Neuronal stem cell (in vitro differentiated cells): ENCODE data around the gene DCTN1.

Experiments
- DNase-seq: peaks from one replicate; pipeline ENCODE4 v3.0.0-alpha.2; 2013; ENCODE audit warnings: low spot score
- H2AFZ ChIP-seq: one replicate; pipeline ENCODE4 v1.6.1; 2013; ENCODE audit warnings: mild to moderate bottlenecking, low read length, inconsistent platforms
- H2AK5ac ChIP-seq: 2 replicates; pipeline ENCODE4 v1.6.1; 2013; ENCODE audit warnings: low read depth, mild to moderate bottlenecking, inconsistent platforms, low read length, moderate library complexity, mixed read lengths
- H2BK120ac ChIP-seq: 2 replicates; pipeline ENCODE4 v1.6.1; 2013; ENCODE audit warnings: low read depth, mild to moderate bottlenecking, inconsistent platforms, low read length, moderate library complexity, mixed read lengths
- H2BK12ac ChIP-seq: one replicate; pipeline ENCODE4 v1.6.1; 2013; ENCODE audit warnings: low read length, inconsistent platforms
- H2BK15ac ChIP-seq: 2 replicates; pipeline ENCODE4 v1.6.1; 2013; ENCODE audit warnings: mild to moderate bottlenecking, low read length, inconsistent platforms, mixed read lengths
- H2BK5ac ChIP-seq: one replicate; pipeline ENCODE4 v1.6.1; 2013; ENCODE audit warnings: inconsistent platforms, mild to moderate bottlenecking, low read length, moderate library complexity
- H3K14ac ChIP-seq: one replicate; pipeline ENCODE4 v1.6.1; 2013; ENCODE audit warnings: low read length, inconsistent platforms
- H3K18ac ChIP-seq: 2 replicates; pipeline ENCODE4 v1.6.1; 2013; ENCODE audit warnings: low read length, inconsistent platforms
- H3K23ac ChIP-seq: 2 replicates; pipeline ENCODE4 v1.6.1; 2013; ENCODE audit warnings: low read depth, mild to moderate bottlenecking, mixed read lengths, low read length, inconsistent platforms; ENCODE audit not compliant: poor library complexity
- H3K27ac ChIP-seq: replicated peaks from 3 replicates; pipeline ENCODE4 v1.5.1; 2013; ENCODE audit warnings: low read length, inconsistent platforms
- H3K27me3 ChIP-seq, 3 experiments: 2 replicates each; pipeline ENCODE4 v1.6.1; 2013; ENCODE audit warnings: low read length in 3 of 3, mild to moderate bottlenecking in 2 of 3, inconsistent platforms in 1 of 3, low read depth in 1 of 3, mixed read lengths in 1 of 3, moderate library complexity in 1 of 3; ENCODE audit not compliant: control insufficient read depth in 3 of 3, insufficient read depth in 3 of 3
- H3K36me3 ChIP-seq, 2 donors: replicated peaks in 1 of 2; 2 replicates each; pipeline ENCODE4 v1.6.1; 2013; ENCODE audit warnings: low read length in 2 of 2; ENCODE audit not compliant: control insufficient read depth in 2 of 2, insufficient read depth in 2 of 2
- H3K4ac ChIP-seq: 2 replicates; pipeline ENCODE4 v1.6.1; 2013; ENCODE audit warnings: inconsistent platforms, mild to moderate bottlenecking, low read length, moderate library complexity
- H3K4me1 ChIP-seq, 2 donors: 1 replicate in 1 of 2; 2 replicates in 1 of 2; pipeline ENCODE4 v1.6.1; 2013; ENCODE audit warnings: low read length in 2 of 2, low read depth in 1 of 2; ENCODE audit not compliant: control insufficient read depth in 2 of 2, insufficient read depth in 1 of 2
- H3K4me2 ChIP-seq: one replicate; pipeline ENCODE4 v1.6.1; 2013; ENCODE audit warnings: mild to moderate bottlenecking, low read length, inconsistent platforms; ENCODE audit not compliant: insufficient read depth, poor library complexity, severe bottlenecking
- H3K4me3 ChIP-seq, 2 donors: 2 replicates each; pipeline ENCODE4 v1.5.1; 2013; ENCODE audit warnings: low read length in 2 of 2, mild to moderate bottlenecking in 2 of 2, inconsistent platforms in 1 of 2, moderate library complexity in 1 of 2
- H3K79me1 ChIP-seq: one replicate; pipeline ENCODE4 v1.6.1; 2013; ENCODE audit warnings: low read depth, mild to moderate bottlenecking, inconsistent platforms, low read length, moderate library complexity
- H3K9ac ChIP-seq: one replicate; pipeline ENCODE4 v1.6.1; 2013; ENCODE audit warnings: mild to moderate bottlenecking, low read depth, low read length, inconsistent platforms; ENCODE audit not compliant: poor library complexity
- H3K9me3 ChIP-seq, 2 donors: replicated peaks in 1 of 2; 2 replicates each; pipeline versions ENCODE3 to v1.6.1; 2013; ENCODE audit warnings: low read length in 2 of 2, mild to moderate bottlenecking in 2 of 2, inconsistent platforms in 1 of 2, low read depth in 1 of 2, mixed read lengths in 1 of 2, moderate library complexity in 1 of 2; ENCODE audit not compliant: control insufficient read depth in 2 of 2, insufficient read depth in 1 of 2
- H4K8ac ChIP-seq: one replicate; pipeline ENCODE4 v1.6.1; 2013; ENCODE audit warnings: low read depth, mild to moderate bottlenecking, inconsistent platforms, low read length, moderate library complexity
- H4K91ac ChIP-seq: one replicate; pipeline ENCODE4 v1.6.1; 2013; ENCODE audit warnings: low read length, low read depth, mild to moderate bottlenecking, inconsistent platforms; ENCODE audit not compliant: poor library complexity
- WGBS, 2 donors: extraction: QIAGEN DNeasy Blood & Tissue Kit; methylation state at CpG; one replicate each; pipeline ENCODE4 v1.1.7; 2013; ENCODE audit warnings: missing lambda C conversion rate in 2 of 2, mixed read lengths in 1 of 2; ENCODE audit not compliant: insufficient read length in 2 of 2, insufficient replicate concordance in 1 of 2; ENCODE audit errors: extremely low coverage in 2 of 2; 5-methylcytosine and 5-hydroxymethylcytosine counted together

The DCTN1 gene

DNA sequence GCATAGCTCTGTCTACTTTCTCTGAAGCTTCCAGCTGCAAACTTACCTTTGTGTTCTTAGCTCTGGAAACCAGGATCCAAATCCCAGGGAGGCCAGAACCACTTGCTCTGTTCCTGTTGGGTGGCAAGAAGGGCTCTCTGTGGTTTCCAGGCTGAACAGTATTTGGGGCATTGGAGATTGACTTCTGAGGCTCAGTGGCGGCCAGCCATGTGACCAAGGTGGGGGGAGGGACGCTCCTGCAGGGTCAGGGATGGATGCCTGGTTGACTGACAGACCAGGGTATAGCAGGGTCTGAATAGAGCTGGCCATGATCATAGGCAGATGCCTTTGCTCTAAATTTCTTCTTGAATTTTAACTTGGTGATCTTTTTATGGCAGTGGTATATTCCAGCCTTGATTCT, 52.0 kb downstream of the DCTN1 start:
- H3K4me1 ChIP-seq = peaks cover 2 to 10% of the 10 kb centered on the region in 2 donors
- H3K23ac ChIP-seq = no peak overlapping the region
- H3K14ac ChIP-seq = no peak overlapping the region
- no peak overlapping the region for H3K9ac ChIP-seq
- H3K36me3 ChIP-seq = peaks cover 0 to 2% of the 10 kb centered on the region in 2 donors
- H2BK5ac ChIP-seq = no peak overlapping the region
- H2BK12ac ChIP-seq = no peak overlapping the region
- no peak overlapping the region for H3K4me2 ChIP-seq
- no peaks in the 10 kb centered on the region for H3K27me3 ChIP-seq
- no peak for DNase-seq
- no CpG with 5 or more reads among the region's 2 CpGs for WGBS, 2 donors
- no peak overlapping the region for H3K4ac ChIP-seq
- no peak overlapping the region for H3K4me3 ChIP-seq
- no peak overlapping the region for H3K18ac ChIP-seq
- H3K79me1 ChIP-seq = no peaks in the 10 kb centered on the region
- no peak overlapping the region for H4K91ac ChIP-seq
- no peak overlapping the region for H2BK15ac ChIP-seq
- no peak overlapping the region for H2BK120ac ChIP-seq
- H4K8ac ChIP-seq = no peak overlapping the region
- peaks cover 0 to 2% of the 10 kb centered on the region in 2 donors for H3K9me3 ChIP-seq
- H2AK5ac ChIP-seq = no peak overlapping the region
- no peak overlapping the region for H3K27ac ChIP-seq
- peak overlapping the region; percentile 79 for H2AFZ ChIP-seq

DNA sequence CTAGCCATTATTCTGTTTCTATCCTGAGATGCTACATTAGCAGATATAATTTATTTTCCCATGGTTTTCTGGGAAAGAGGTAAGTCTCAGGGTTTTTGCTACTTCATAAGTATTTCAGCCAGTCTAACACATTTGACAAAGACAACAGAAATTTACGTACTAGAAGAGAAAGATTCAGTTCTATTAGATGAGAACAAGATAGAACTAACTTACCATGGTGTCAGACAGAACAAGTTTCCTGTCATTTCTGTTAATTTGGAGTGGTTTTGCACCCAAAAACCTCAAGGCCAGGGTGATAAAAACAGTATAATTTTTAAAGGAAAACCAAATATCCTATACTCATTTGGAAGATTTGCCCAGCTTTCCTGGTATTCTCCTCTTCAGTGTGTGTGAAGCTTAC, 52.5 kb downstream of the DCTN1 start:
- DNase-seq = no peak
- Histone ChIP-seq H4K8ac (no peak overlapping the region), H3K36me3 (peaks cover 0 to 2% of the 10 kb centered on the region in 2 donors), H4K91ac (no peak overlapping the region), H3K9ac (no peak overlapping the region), H2BK5ac (no peak overlapping the region), H2BK15ac (no peak overlapping the region), H3K4me2 (no peak overlapping the region), H3K27me3 (no peaks in the 10 kb centered on the region), H2BK120ac (no peak overlapping the region), H3K4me3 (no peak overlapping the region), H3K9me3 (peaks cover 0 to 2% of the 10 kb centered on the region in 2 donors), H3K79me1 (no peaks in the 10 kb centered on the region), H3K27ac (no peak overlapping the region), H3K4me1 (peaks cover 2 to 10% of the 10 kb centered on the region in 2 donors), H3K23ac (no peak overlapping the region), H3K14ac (no peak overlapping the region), H3K4ac (no peak overlapping the region), H2AK5ac (no peak overlapping the region), H2AFZ (peak overlapping the region; percentile 79), H3K18ac (no peak overlapping the region), H2BK12ac (no peak overlapping the region)
- no CpG with 5 or more reads among the region's 1 CpG for WGBS, 2 donors

DNA sequence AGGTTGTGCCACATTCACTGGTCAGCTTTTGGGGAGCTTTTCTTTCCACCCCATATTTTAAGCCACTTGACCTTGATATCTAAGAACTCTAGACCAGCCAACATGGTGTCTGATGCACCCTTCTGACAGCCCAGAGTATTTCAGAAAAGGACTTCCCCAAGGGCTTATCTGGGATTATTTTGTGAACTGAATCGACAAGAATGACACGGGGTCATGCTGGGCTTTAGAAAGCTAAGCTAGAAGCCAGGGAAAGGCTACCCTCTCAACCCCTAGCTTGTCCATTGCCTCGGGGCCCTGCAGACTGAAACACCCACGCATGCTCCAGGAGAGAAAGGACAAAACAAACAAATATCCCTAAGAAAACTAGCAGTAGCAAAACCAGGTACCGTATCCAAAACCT, 52.9 kb downstream of the DCTN1 start:
- Histone ChIP-seq H3K18ac (no peak overlapping the region), H3K4me1 (peaks cover 2 to 10% of the 10 kb centered on the region in 2 donors), H3K79me1 (no peaks in the 10 kb centered on the region), H3K4me3 (no peak overlapping the region), H2BK12ac (no peak overlapping the region), H2AK5ac (no peak overlapping the region), H3K9ac (no peak overlapping the region), H3K27ac (no peak overlapping the region), H3K36me3 (peaks cover 0 to 2% of the 10 kb centered on the region in 2 donors), H3K4me2 (no peak overlapping the region), H2BK5ac (no peak overlapping the region), H2AFZ (no peak overlapping the region), H2BK15ac (no peak overlapping the region), H4K8ac (no peak overlapping the region), H3K27me3 (no peaks in the 10 kb centered on the region), H3K14ac (no peak overlapping the region), H3K9me3 (peaks cover 0 to 2% of the 10 kb centered on the region in 2 donors), H2BK120ac (no peak overlapping the region), H3K23ac (no peak overlapping the region), H3K4ac (no peak overlapping the region), H4K91ac (no peak overlapping the region)
- no CpG with 5 or more reads among the region's 5 CpGs for WGBS, 2 donors
- DNase-seq = no peak

DNA sequence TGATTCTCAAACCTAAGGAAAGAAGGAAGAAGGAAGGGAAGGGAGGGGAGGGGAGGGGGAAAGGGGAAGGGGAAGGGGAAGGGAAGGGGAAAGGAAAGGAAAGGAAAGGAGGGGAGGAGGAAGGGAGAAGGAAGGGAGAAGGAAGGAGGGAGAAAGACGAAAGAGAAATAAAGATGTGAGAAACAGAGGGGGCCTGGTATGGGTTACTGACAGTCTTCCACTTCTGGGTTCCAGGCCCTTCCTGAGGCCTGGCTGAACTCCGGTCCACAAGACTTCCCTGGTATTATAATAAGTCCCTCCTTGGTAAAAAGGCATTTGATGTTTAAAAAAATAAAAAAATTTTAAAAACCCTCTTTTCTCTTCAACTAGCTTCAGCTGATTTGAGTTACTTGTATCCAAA, 54.3 kb downstream of the DCTN1 start:
- H2BK120ac ChIP-seq = no peak overlapping the region
- H3K36me3 ChIP-seq = no peaks in the 10 kb centered on the region
- no peak overlapping the region for H3K4ac ChIP-seq
- peaks cover 0 to 2% of the 10 kb centered on the region in 2 donors for H3K9me3 ChIP-seq
- no peak overlapping the region for H2AK5ac ChIP-seq
- H2AFZ ChIP-seq = no peak overlapping the region
- H4K91ac ChIP-seq = no peak overlapping the region
- H2BK5ac ChIP-seq = no peak overlapping the region
- H2BK15ac ChIP-seq = no peak overlapping the region
- no peak overlapping the region for H4K8ac ChIP-seq
- no peak overlapping the region for H2BK12ac ChIP-seq
- H3K27me3 ChIP-seq = no peaks in the 10 kb centered on the region
- H3K27ac ChIP-seq = no peak overlapping the region
- no peak overlapping the region for H3K14ac ChIP-seq
- H3K9ac ChIP-seq = no peak overlapping the region
- WGBS, 2 donors = no CpG with 5 or more reads among the region's 2 CpGs
- peaks cover 2 to 10% of the 10 kb centered on the region in 2 donors for H3K4me1 ChIP-seq
- H3K4me3 ChIP-seq = no peak overlapping the region
- DNase-seq = no peak
- no peak overlapping the region for H3K23ac ChIP-seq
- no peak overlapping the region for H3K18ac ChIP-seq
- no peaks in the 10 kb centered on the region for H3K79me1 ChIP-seq
- no peak overlapping the region for H3K4me2 ChIP-seq
